HL-60 (cell line): ENCODE measurements around the gene SWAP70.

Experiments
- DNase-seq, 2 experiments: peaks; one replicate each; pipeline ENCODE4 v3.0.0-alpha.2; 2010 to 2020; ENCODE audit warnings: low read depth in 1 of 2, low spot score in 1 of 2
- H3K27ac ChIP-seq: fragments of 250-450 bp; sonication (Bioruptor Pico); replicated peaks from 2 replicates; pipeline ENCODE4 v1.5.1; 2020; ENCODE audit warnings: mild to moderate bottlenecking, moderate library complexity
- H3K27me3 ChIP-seq: fragments of 250-450 bp; sonication (Bioruptor Pico); 2 replicates; pipeline ENCODE4 v1.5.1; 2021; ENCODE audit warnings: mild to moderate bottlenecking, moderate library complexity; ENCODE audit not compliant: insufficient read depth, poor library complexity, severe bottlenecking
- H3K4me3 ChIP-seq: replicated peaks from 2 replicates; pipeline ENCODE4 v1.5.1; 2011; ENCODE audit warnings: mild to moderate bottlenecking, control low read depth, low read length; ENCODE audit not compliant: insufficient read depth
- GABPA ChIP-seq: IDR thresholded peaks from 2 replicates; pipeline ENCODE4 v1.6.1; 2012; ENCODE audit warnings: low read depth
- POLR2AphosphoS5 ChIP-seq: IDR thresholded peaks from 2 replicates; pipeline ENCODE4 v1.6.1; 2012; ENCODE audit warnings: low read depth
- REST ChIP-seq: IDR thresholded peaks from 2 replicates; pipeline ENCODE4 v1.6.1; 2012; ENCODE audit warnings: low read depth; ENCODE audit not compliant: insufficient replicate concordance
- SPI1 ChIP-seq: IDR thresholded peaks from 2 replicates; pipeline ENCODE4 v1.6.1; 2012; ENCODE audit warnings: low read depth, mild to moderate bottlenecking, borderline replicate concordance
- TF ChIP-seq, protein P1 (sequence below): IDR thresholded peaks from one replicate; pipeline ENCODE4 v1.5.1; 2011; ENCODE audit warnings: low read length, control low read depth, inconsistent platforms; ENCODE audit not compliant: insufficient read depth

Gene SWAP70

DNA sequence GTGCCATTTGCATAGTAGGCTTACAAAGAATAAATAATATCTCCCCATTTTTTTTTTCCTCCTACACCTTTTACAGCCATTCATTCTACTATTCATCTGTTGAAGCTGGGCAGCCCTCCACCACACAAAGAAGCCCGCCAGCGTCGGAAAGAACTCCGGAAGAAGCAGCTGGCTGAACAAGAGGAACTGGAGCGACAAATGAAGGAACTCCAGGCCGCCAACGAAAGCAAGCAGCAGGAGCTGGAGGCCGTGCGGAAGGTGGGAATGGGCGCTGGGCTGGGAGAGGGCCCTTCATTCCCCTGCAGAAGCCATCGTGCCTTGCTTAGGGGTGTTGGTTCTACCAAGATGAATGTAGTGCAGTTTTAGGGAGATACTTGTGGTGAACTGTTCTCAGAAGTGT lies 68.6 kb downstream of the SWAP70 start:
- DNase-seq: peak in 1 of 2 experiments; percentile 45
- peak; percentile 40; the same call in 1 of the 2 replicates for TF ChIP-seq SPI1
- TF ChIP-seq, protein P1, sequence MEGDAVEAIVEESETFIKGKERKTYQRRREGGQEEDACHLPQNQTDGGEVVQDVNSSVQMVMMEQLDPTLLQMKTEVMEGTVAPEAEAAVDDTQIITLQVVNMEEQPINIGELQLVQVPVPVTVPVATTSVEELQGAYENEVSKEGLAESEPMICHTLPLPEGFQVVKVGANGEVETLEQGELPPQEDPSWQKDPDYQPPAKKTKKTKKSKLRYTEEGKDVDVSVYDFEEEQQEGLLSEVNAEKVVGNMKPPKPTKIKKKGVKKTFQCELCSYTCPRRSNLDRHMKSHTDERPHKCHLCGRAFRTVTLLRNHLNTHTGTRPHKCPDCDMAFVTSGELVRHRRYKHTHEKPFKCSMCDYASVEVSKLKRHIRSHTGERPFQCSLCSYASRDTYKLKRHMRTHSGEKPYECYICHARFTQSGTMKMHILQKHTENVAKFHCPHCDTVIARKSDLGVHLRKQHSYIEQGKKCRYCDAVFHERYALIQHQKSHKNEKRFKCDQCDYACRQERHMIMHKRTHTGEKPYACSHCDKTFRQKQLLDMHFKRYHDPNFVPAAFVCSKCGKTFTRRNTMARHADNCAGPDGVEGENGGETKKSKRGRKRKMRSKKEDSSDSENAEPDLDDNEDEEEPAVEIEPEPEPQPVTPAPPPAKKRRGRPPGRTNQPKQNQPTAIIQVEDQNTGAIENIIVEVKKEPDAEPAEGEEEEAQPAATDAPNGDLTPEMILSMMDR: no peak

GRCh38 chr11:9733212-9733611 lies 69.3 kb downstream of the SWAP70 start:
- H3K27ac ChIP-seq: no peak overlapping the region
- H3K27me3 ChIP-seq: no peaks in the 10 kb centered on the region
- H3K4me3 ChIP-seq: no peak overlapping the region
- DNase-seq: no peak
- TF ChIP-seq, protein P1: no peak
- TF ChIP-seq SPI1: no peak
- TF ChIP-seq GABPA: no peak
- no peak for TF ChIP-seq POLR2AphosphoS5
- no peak for TF ChIP-seq REST

More for the DNA sequence above, 68.6 kb downstream of the SWAP70 start:
- Histone ChIP-seq H3K27ac (no peak overlapping the region; the same call in 1 of the 2 replicates), H3K27me3 (no peaks in the 10 kb centered on the region), H3K4me3 (no peak overlapping the region)

GRCh38 chr11:9735236-9735635 lies 71.4 kb downstream of the SWAP70 start:
- Histone ChIP-seq H3K4me3 (no peak overlapping the region), H3K27me3 (no peaks in the 10 kb centered on the region), H3K27ac (no peak overlapping the region)
- DNase-seq: no peak
- no peak for TF ChIP-seq REST
- TF ChIP-seq POLR2AphosphoS5: no peak

DNA sequence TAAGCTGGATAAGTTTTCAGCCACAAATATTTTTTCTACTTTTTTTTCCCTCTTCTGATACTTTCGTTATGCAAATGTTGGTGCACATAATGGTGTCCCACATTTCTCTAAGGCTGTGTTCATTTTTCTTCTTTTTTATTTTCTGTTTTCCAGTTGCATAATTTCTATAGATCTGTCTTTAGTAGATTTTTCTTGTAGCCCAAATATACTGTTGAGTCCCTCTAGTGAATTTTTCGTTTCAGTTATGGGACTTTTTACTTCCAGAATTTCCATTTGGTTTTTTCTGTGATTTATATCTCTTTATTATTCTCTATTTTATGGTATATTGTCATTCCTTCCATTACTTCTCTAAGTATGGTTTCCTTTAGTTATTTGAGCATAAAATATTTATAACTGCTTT lies 72.0 kb downstream of the SWAP70 start:
- Histone ChIP-seq H3K4me3 (no peak overlapping the region), H3K27ac (no peak overlapping the region), H3K27me3 (no peaks in the 10 kb centered on the region)
- TF ChIP-seq REST (no peak), POLR2AphosphoS5 (no peak), SPI1 (no peak), GABPA (no peak)
- TF ChIP-seq, protein P1: no peak
- no peak for DNase-seq
